GM12801 (cell line): ENCODE results near the gene PDC.

Experiments used
- TF ChIP-seq, protein P1 (sequence below): IDR thresholded peaks from one replicate; pipeline ENCODE4 v1.5.1; 2011; ENCODE audit warnings: control low read depth; ENCODE audit not compliant: insufficient read length; ENCODE audit errors: extremely low read depth

Gene PDC

DNA sequence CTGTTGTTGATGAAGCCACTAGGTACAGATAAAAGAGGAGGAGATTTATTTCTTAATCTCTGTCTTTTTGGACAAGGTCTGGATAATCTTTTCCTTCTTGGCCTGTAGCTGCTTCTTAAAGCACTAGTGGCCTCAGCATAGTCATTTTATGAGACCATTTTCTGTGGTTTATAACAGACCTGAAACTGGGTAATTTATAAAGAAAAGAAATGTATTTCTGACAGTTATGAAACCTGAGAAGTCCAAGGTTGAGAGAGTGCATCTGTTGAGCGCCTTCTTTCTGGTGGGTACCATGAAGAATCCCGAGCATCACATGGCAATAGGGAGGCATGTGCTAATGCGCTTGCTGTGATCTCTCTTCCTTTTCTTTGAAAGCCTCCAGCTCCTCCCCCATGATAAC lies 36.7 kb upstream of the PDC start:
- TF ChIP-seq, protein P1, sequence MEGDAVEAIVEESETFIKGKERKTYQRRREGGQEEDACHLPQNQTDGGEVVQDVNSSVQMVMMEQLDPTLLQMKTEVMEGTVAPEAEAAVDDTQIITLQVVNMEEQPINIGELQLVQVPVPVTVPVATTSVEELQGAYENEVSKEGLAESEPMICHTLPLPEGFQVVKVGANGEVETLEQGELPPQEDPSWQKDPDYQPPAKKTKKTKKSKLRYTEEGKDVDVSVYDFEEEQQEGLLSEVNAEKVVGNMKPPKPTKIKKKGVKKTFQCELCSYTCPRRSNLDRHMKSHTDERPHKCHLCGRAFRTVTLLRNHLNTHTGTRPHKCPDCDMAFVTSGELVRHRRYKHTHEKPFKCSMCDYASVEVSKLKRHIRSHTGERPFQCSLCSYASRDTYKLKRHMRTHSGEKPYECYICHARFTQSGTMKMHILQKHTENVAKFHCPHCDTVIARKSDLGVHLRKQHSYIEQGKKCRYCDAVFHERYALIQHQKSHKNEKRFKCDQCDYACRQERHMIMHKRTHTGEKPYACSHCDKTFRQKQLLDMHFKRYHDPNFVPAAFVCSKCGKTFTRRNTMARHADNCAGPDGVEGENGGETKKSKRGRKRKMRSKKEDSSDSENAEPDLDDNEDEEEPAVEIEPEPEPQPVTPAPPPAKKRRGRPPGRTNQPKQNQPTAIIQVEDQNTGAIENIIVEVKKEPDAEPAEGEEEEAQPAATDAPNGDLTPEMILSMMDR, result no peak

DNA sequence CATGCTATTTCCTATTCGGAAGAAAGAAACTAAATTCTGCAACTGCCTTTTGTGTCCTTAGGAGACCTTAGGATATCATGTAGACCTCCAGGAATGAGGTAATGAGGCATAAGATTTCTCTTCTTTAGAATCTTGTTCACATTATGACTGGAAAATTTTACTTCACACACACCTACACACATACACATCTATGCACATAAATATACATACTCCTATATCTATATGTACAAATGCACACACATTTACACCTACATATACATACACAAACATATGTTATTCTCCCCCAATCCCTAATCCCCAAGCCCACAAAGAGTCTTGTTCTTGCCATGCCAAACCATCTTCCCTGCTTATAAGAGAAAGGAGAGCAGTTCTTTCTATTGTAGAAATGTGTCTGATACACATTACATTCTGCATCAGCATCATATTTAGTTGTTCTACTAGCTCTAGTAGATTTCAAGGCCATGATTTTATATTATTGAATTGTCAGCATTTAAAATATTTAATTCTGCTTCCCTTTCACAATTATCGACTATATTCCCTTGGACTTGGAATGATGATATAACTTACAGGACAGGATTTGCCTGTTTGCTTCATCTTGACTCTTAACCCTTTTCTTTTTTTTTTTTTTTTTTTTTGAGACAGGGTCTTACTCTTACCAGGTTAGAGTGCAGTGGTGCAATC lies 35.4 kb upstream of the PDC start:
- TF ChIP-seq, protein P1, result no peak

DNA sequence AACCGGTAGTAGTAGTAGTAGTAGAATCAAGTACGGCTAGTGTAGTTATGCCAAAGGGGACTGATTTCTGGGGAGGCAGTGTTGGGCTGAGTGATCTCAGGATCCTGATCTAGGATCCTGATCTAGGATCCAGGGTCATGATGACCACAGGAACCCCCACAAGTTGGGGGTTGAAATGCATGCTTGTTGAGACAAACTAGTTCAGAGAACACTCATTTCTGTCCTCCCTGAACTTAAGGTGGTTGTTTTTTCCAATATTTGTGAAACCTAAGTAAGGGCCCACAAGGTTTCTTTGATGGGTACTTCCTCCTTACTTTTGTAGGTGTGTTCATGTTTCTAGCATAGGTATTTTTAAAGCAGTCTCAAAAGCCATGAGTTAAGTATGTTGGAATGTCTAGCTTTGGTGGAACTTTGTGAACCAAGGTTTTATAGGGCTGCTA lies 33.9 kb upstream of the PDC start:
- TF ChIP-seq, protein P1, result no peak

DNA sequence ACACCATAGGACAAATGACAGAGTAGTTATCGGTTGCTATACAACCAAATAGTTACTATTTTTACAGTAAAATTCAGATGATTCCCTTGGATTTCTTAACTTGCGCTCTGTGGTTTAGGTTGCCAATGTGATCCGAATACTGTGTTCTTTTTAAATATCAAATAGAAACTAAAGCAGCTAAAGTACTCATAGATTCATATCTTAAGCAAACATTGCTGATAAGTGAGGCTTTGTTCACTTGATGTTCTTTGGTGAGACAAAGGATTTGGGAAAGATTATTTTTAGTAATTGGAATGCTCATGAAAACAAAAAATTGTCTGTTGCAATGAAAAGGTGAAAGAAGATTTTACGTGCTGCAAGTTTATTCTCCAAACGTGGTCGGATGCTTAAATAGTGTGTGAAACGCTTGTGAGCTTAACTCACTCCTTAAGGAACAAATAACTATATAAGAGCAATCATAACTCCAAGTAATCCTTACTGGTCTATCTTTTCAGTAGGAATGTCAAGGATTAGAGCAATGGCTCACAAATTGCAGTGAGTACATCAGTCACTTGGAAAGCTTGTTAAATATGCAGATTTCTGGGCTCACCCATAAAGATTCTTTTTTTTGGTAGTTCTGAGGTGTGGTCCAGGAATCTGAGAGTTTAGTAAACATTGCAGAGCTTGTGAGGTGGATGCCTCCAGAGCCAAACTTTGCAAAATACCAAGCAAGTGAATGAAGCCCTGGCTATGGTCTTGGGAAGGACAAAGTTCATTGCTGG lies 31.8 kb upstream of the PDC start:
- TF ChIP-seq, protein P1, result no peak

DNA sequence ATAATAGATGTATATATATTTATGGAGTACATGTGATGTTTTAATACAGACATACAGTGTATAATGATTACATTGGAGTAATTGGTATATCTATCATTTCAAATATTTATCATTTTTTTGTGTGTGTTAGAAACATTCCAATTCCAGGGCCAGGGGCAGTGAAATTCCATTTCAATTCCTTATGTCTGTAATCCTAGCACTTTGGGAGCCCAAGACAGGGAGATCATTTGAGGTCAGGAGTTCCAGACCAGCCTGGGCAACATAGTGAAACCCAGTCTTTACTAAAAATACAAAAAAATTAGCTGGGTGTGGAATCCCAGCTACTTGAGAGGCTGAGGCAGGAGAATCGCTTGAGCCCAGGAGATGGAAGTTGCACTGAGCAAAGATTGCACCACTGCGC lies 30.4 kb upstream of the PDC start:
- TF ChIP-seq, protein P1, result no peak

DNA sequence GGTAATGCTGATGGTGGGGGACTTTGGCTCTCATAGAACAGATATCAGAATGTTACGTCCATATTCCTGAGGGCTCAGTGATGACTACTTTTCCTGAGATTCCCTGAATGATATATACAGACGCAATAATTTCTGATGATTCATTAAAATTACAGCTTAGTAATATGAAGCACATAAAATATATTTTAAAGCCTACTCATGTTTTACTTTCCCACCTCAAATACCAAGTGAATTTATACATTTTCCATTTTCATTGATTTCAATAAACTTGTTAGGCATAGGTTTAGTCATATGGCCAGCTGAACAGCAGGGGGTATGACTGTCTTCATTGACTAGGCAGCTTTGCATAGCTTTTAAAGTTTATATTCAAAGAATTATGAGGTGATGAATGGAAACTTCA lies 26.2 kb upstream of the PDC start:
- TF ChIP-seq, protein P1, result no peak

DNA sequence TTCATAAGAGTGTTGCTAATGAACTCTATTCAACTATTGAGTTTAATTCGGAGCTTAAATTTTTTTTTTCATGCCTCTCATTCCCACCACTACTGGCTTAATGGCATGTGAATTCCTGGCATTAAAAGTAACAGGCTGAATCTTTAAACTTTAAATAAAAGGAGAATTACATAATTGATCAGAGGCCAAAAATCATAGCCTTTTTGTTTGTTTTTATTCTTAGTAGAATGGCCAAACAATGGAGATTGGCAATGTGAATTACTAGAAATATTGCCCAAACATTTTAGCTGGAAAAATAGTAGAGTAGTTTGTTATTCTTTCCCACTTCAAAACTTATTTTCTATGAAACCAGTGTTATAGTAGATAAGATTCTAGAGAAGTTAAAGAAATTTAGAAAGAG lies 25.1 kb upstream of the PDC start:
- TF ChIP-seq, protein P1, result no peak
